Right lobe of liver (tissue), 6 donors: ENCODE measurements around the gene ZNF597. TPM values are rescaled to one million over a fixed set of nuclear protein-coding genes. Genes with fewer than 3 reads are reported as not detected.

Experiments
- ATAC-seq, 4 donors: fragments of 200-7000 bp; cut with Tn5 transposase; one replicate each; pipeline ENCODE4 v1.9.1; 2020; ENCODE audit warnings: mild to moderate bottlenecking in 4 of 4, moderate library complexity in 4 of 4
- DNase-seq, 3 donors: peaks; one replicate each; pipeline ENCODE4 v3.0.0-alpha.2; 2020
- H3K27ac ChIP-seq, 3 donors: fragments of 200-600 bp; one replicate each; pipeline ENCODE4 v1.8.0; 2022
- H3K27me3 ChIP-seq, 2 donors: fragments of 200-600 bp; one replicate each; pipeline ENCODE4 v1.8.0; 2022
- H3K36me3 ChIP-seq, 4 donors: fragments of 200-600 bp; sonication (generic) in 1 of 4; one replicate each; pipeline versions ENCODE4 v1.5.1 to v1.8.0; 2017 to 2022; ENCODE audit warnings: control low read depth in 1 of 4
- H3K4me1 ChIP-seq, 4 donors: fragments of 200-600 bp; sonication (generic) in 1 of 4; one replicate each; pipeline versions ENCODE4 v1.5.1 to v1.8.0; 2017 to 2022; ENCODE audit warnings: control low read depth in 1 of 4
- H3K4me3 ChIP-seq, 3 donors: fragments of 200-600 bp; one replicate each; pipeline ENCODE4 v1.8.0; 2022
- H3K9me3 ChIP-seq, 4 donors: fragments of 200-600 bp; sonication (generic) in 1 of 4; one replicate each; pipeline versions ENCODE4 v1.5.1 to v1.8.0; 2017 to 2022; ENCODE audit warnings: control low read depth in 1 of 4
- CTCF ChIP-seq, 4 donors: fragments of 200-600 bp in 3 of 4; fragments of 450-650 bp in 1 of 4; IDR thresholded peaks; one replicate each; pipeline versions ENCODE4 v1.5.1 to v1.8.0; 2016 to 2022; ENCODE audit warnings: antibody characterized with exemption in 4 of 4, mild to moderate bottlenecking in 2 of 4
- POLR2A ChIP-seq: fragments of 450-650 bp; IDR thresholded peaks from one replicate; pipeline ENCODE4 v1.6.1; 2017; ENCODE audit warnings: antibody characterized with exemption, mild to moderate bottlenecking
- WGBS: methylation state at CpG from one replicate; pipeline ENCODE4 v1.1.6; 2018; ENCODE audit warnings: low coverage, low lambda C conversion rate; ENCODE audit not compliant: insufficient coverage; ENCODE audit errors: missing lambda C conversion rate; 5-methylcytosine and 5-hydroxymethylcytosine counted together
- intact Hi-C, 2 donors: fragments of 100-400 bp; cut with DNase I; formaldehyde crosslinking; loops; one replicate each; pipeline versions ENCODE4 v1.11.2 to v1.14.1; 2022
- total RNA-seq, 6 experiments: library from RNA; depleted of rRNA in 2 of 6; stranded (reverse); fragments of >200 nt in 2 of 6; fragmentation: NEBNext Ultra II Directional in 3 of 6; extraction: Animal tissue kit (Norgen Biotek cat#: 25700) in 3 of 6; gene quantifications; one replicate each; pipeline versions ENCODE4 v1.1.0 to v1.2.4, GENCODE V29; 2016 to 2023
- donor health status: DM: no; HTN: yes; CAD: no.
- donor health status: DM: no; HTN: no; CAD: no.
- donor health status: DM: no; HTN: no; CAD: no.
- donor health status: DM: no; HTN: yes; CAD: no.
- donor health status: DM: no; HTN: yes; CAD: no.

Gene ZNF597
- total RNA-seq, 6 experiments from 2014 or later = 0.86 to 1.7 (median 1.1) TPM

GRCh38 chr16:3458852-3459361 lies 15.6 kb upstream of the ZNF597 start:
- 0% methylated on average over 10 of the region's 10 CpGs for WGBS
- Histone ChIP-seq H3K9me3 (no peaks in the 10 kb centered on the region), H3K27ac (peak overlapping the region; percentile 97 to 98 (median 97)), H3K4me1 (peaks cover 0 to 46% (median 14%) of the 10 kb centered on the region in 4 donors), H3K27me3 (no peaks in the 10 kb centered on the region), H3K36me3 (no peaks in the 10 kb centered on the region), H3K4me3 (peak overlapping the region; percentile 63 to 91 (median 89))
- ATAC-seq (peak; percentile 65 to 72 (median 68)), DNase-seq (peak in 1 of 3 donors; percentile 69)
- TF ChIP-seq POLR2A = peak; percentile 89
- no peak for TF ChIP-seq CTCF (IDR thresholded peaks at IDR 0.05)
- intact Hi-C loops = no loop called here

- Histone ChIP-seq H3K27ac (peak overlapping the region; percentile 97 to 98 (median 97)), H3K9me3 (no peaks in the 10 kb centered on the region), H3K36me3 (no peaks in the 10 kb centered on the region), H3K4me1 (peaks cover 0 to 43% (median 14%) of the 10 kb centered on the region in 4 donors), H3K27me3 (no peaks in the 10 kb centered on the region), H3K4me3 (peak overlapping the region; percentile 63 to 91 (median 89))
- ATAC-seq = peak in 3 of 4 donors; percentile 5 to 20 (median 8)
- intact Hi-C loops = no loop called here
- DNase-seq = peak; percentile 41 to 68 (median 58)
- WGBS = 0% methylated on average over 6 of the region's 47 CpGs
- TF ChIP-seq CTCF (IDR thresholded peaks at IDR 0.05) (no peak), POLR2A (no peak)
Observed at GRCh38 chr16:3458278-3458851, 15.1 kb upstream of the ZNF597 start.

- no CpG with 5 or more reads among the region's 83 CpGs for WGBS
- Histone ChIP-seq H3K4me3 (peak overlapping the region; percentile 63 to 91 (median 89)), H3K9me3 (no peaks in the 10 kb centered on the region), H3K4me1 (peaks cover 0 to 43% (median 14%) of the 10 kb centered on the region in 4 donors), H3K27me3 (no peaks in the 10 kb centered on the region), H3K36me3 (no peaks in the 10 kb centered on the region), H3K27ac (peak overlapping the region; percentile 97 to 98 (median 97))
- peak; percentile 85 to 94 (median 88) for ATAC-seq
- TF ChIP-seq CTCF (IDR thresholded peaks at IDR 0.05) (peak; percentile 31 to 39 (median 38)), POLR2A (peak; percentile 68)
- DNase-seq = peak; percentile 92 to 96 (median 95)
- intact Hi-C loops = no loop called here
Observed at GRCh38 chr16:3457434-3458252, 14.3 kb upstream of the ZNF597 start.

- intact Hi-C loops = no loop called here
- TF ChIP-seq POLR2A = no peak
- TF ChIP-seq CTCF (IDR thresholded peaks at IDR 0.05) = no peak
- H3K4me1 ChIP-seq = peaks cover 0 to 15% (median 4%) of the 10 kb centered on the region in 4 donors
- DNase-seq (no peak), ATAC-seq (no peak)
- H3K27ac ChIP-seq = no peak overlapping the region
- no peaks in the 10 kb centered on the region for H3K27me3 ChIP-seq
- no peaks in the 10 kb centered on the region for H3K9me3 ChIP-seq
- H3K36me3 ChIP-seq = no peaks in the 10 kb centered on the region
- no peak overlapping the region for H3K4me3 ChIP-seq
- WGBS = 65% methylated on average over 8 of the region's 10 CpGs
Observed at GRCh38 chr16:3454631-3455147, 11.4 kb upstream of the ZNF597 start.
